Activated CD4-positive, alpha-beta T cell treated with anti-CD3 and anti-CD28 coated beads, Interleukin-2, amount 10 ng/mL, durations not matched to agents 7 days and 5 days (primary cell): ENCODE data around the gene SPAM1. TPM values are rescaled to one million over a fixed set of nuclear protein-coding genes. Genes with fewer than 3 reads are reported as not detected.
"Not testable (repeated sequence)": the region's sequence is repeated elsewhere in the genome, so short reads cannot be mapped to it uniquely, and the experiment has no call there.

Experiments used
- CTCF ChIA-PET: fragments of 350-600 bp; sonication (Branson Sonifier 250); formaldehyde crosslinking; loops from one replicate; lab custom pipeline; 2021; ENCODE audit warnings: antibody characterized with exemption; lab: Charles Lee
- POLR2A ChIA-PET: fragments of 350-600 bp; sonication (Branson Sonifier 250); formaldehyde crosslinking; loops from one replicate; lab custom pipeline; 2021; ENCODE audit warnings: antibody characterized with exemption; lab: Charles Lee
- DNase-seq: peaks from one replicate; pipeline ENCODE4 v3.0.0-alpha.2; 2020
- H3K27ac Mint-ChIP-seq: one replicate; pipeline ENCODE4 v1.8.0; 2021; ENCODE audit warnings: mild to moderate bottlenecking, moderate library complexity, mixed read lengths
- H3K27me3 Mint-ChIP-seq: one replicate; pipeline ENCODE4 v1.8.0; 2021; ENCODE audit warnings: mixed read lengths
- H3K36me3 Mint-ChIP-seq: one replicate; pipeline ENCODE4 v1.8.0; 2021; ENCODE audit warnings: low read depth, mixed read lengths
- H3K4me1 Mint-ChIP-seq: one replicate; pipeline ENCODE4 v1.8.0; 2021; ENCODE audit warnings: mixed read lengths
- H3K4me3 Mint-ChIP-seq: one replicate; pipeline ENCODE4 v1.8.0; 2021; ENCODE audit warnings: mild to moderate bottlenecking, moderate library complexity, mixed read lengths
- H3K9me3 Mint-ChIP-seq: one replicate; pipeline ENCODE4 v1.8.0; 2021; ENCODE audit warnings: mixed read lengths
- total RNA-seq, 2 experiments: library from RNA; stranded (reverse); gene quantifications; one replicate each; pipeline ENCODE4 v1.2.3, GENCODE V29; 2021

Gene SPAM1
- total RNA-seq, 2 experiments from 2014 or later: not detected

DNA sequence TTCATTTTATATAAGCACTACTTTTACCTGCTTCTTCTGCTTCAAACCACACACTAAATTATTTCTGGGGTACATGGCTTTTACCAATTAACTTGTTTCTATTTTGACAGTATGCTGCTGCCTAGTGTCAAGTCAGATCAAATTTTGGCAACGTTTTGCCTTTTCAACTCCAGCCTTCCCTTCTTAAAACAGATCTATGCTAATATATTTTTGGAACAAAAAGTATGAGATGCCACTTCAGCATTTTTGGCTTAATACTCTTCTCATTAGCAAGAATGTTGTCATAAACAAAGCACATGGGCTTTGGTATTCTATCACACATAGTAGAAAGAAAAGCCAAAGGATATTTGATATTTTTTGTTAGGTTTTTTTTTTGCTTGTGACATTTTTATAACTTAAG is 47.8 kb downstream of the SPAM1 start:
- H3K4me1 Mint-ChIP-seq: no peaks in the 10 kb centered on the region
- H3K27ac Mint-ChIP-seq: no peak overlapping the region
- no peaks in the 10 kb centered on the region for H3K36me3 Mint-ChIP-seq
- no peak for DNase-seq
- POLR2A ChIA-PET: no interaction called here
- H3K27me3 Mint-ChIP-seq: no peaks in the 10 kb centered on the region
- H3K9me3 Mint-ChIP-seq: no peaks in the 10 kb centered on the region
- H3K4me3 Mint-ChIP-seq: no peak overlapping the region
- CTCF ChIA-PET: no interaction called here

DNA sequence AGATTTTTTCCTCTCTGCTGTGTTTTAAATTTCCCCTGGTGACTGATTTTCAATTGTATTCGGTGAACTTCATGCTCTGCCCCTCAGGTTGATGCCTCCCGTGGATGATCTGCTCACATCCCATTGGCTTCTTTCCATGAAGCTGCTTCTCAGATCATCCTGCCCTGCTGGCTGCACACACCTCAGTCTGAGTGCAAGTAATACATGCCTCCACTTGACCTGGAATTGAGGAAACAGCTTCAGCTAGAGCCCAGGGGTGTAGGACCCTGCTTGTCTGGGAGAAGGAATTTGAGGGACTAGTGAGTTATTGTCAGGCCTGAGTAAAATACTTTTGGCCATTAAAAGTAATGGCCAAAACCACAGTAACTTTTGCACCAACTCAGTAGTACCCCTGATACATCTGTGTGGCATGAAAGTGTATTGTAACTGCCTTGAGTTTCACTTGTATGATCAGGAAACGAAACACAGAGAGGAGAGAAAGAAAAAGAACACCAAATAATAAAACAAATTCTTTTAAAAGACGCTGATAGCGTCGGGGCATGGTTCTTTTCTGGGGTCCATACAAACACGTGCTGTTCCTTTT is 49.4 kb downstream of the SPAM1 start:
- Mint-ChIP-seq H3K9me3 (no peaks in the 10 kb centered on the region), H3K27ac (no peak overlapping the region), H3K4me3 (no peak overlapping the region), H3K4me1 (no peaks in the 10 kb centered on the region), H3K27me3 (no peaks in the 10 kb centered on the region), H3K36me3 (no peaks in the 10 kb centered on the region)
- no peak for DNase-seq
- ChIA-PET CTCF (no interaction called here), POLR2A (no interaction called here)

DNA sequence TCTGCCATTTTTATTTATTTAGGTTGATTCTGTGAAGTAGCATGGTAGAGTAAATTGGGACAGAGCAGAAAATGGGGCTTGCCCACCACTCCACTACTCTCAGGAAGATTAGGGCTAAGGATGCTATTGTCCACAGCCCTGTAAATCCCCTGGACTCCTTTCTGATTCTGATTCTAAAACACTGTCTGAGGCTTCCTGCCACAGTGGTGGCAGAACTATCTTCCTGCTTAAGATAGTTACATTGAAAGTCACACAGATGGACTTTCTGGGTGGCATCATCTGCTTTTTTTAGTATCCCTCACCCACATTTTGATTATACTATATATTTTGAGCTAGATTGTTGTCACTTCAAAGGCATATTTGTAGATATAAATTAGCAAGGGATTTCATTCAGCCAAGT is 50.0 kb downstream of the SPAM1 start:
- no peak for DNase-seq
- no peaks in the 10 kb centered on the region for H3K27me3 Mint-ChIP-seq
- no peak overlapping the region for H3K4me3 Mint-ChIP-seq
- CTCF ChIA-PET: no interaction called here
- POLR2A ChIA-PET: no interaction called here
- no peak overlapping the region for H3K27ac Mint-ChIP-seq
- no peaks in the 10 kb centered on the region for H3K36me3 Mint-ChIP-seq
- H3K4me1 Mint-ChIP-seq: no peaks in the 10 kb centered on the region
- no peaks in the 10 kb centered on the region for H3K9me3 Mint-ChIP-seq

DNA sequence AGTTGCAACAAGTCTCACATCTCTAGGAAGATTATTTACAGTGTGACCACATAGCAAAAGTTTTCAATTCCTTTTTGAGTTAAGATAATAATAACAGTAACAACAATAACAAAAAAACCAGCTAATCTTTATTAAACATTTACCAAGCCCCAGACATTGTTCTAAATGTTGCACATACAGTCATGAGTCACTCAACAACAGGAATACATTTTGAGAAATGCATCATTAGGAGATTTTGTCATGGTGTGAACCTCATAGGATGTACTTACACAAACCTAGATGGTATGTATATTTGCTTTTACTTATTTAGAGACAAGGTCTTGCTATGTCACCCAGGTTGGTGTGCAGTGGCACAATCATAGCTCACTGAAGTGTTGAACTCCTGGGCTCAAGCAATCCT is 52.0 kb downstream of the SPAM1 start:
- H3K27ac Mint-ChIP-seq: no peak overlapping the region
- H3K4me3 Mint-ChIP-seq: no peak overlapping the region
- H3K4me1 Mint-ChIP-seq: no peaks in the 10 kb centered on the region
- no peaks in the 10 kb centered on the region for H3K27me3 Mint-ChIP-seq
- no peaks in the 10 kb centered on the region for H3K9me3 Mint-ChIP-seq
- DNase-seq: no peak
- ChIA-PET POLR2A (no interaction called here), CTCF (no interaction called here)
- H3K36me3 Mint-ChIP-seq: no peaks in the 10 kb centered on the region

DNA sequence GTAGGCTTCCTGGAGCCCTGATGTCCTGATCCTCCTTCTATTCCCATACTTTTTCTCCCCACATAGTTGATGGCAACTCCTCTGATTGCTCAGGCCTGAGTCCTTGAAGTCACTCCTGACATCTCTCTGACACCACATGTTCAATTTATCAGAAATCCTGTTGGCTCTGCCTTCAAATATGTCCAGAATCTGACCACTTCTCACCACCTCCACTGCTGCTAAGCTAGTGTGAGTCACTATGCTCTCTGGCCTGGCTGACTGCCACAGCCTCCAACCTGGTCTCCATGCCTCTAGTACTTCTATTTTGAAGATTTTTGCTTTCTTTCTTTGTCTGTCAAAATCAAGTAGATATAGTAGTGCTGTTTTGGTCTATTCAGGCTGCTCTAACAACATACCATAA is 54.8 kb downstream of the SPAM1 start:
- H3K4me3 Mint-ChIP-seq: no peak overlapping the region
- H3K9me3 Mint-ChIP-seq: no peaks in the 10 kb centered on the region
- CTCF ChIA-PET: no interaction called here
- H3K27me3 Mint-ChIP-seq: no peaks in the 10 kb centered on the region
- no peak overlapping the region for H3K27ac Mint-ChIP-seq
- DNase-seq: no peak
- H3K36me3 Mint-ChIP-seq: no peaks in the 10 kb centered on the region
- POLR2A ChIA-PET: no interaction called here
- no peaks in the 10 kb centered on the region for H3K4me1 Mint-ChIP-seq

DNA sequence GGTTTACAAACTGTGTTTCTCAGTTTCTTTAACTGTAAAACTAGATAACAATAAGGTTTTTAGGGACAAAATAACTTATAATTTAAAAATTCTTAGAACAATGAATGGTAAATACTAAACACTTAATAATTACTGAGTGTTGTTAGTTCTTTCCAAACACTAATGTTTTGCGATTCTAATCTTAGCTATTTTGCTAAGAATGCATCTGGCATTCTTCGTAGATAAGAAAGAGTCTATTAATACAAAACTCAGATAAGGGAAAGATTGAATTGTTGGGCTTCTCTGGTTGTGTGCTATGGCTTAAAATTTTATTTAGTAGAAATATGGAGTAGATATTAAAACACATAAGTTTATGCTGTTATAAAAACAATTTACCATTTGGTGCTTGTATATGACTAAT is 62.4 kb downstream of the SPAM1 start:
- no peak for DNase-seq
- Mint-ChIP-seq H3K4me1 (no peaks in the 10 kb centered on the region), H3K27ac (no peak overlapping the region), H3K4me3 (no peak overlapping the region), H3K27me3 (no peaks in the 10 kb centered on the region), H3K9me3 (peaks cover 2% of the 10 kb centered on the region), H3K36me3 (no peaks in the 10 kb centered on the region)
- ChIA-PET CTCF (no interaction called here), POLR2A (no interaction called here)

DNA sequence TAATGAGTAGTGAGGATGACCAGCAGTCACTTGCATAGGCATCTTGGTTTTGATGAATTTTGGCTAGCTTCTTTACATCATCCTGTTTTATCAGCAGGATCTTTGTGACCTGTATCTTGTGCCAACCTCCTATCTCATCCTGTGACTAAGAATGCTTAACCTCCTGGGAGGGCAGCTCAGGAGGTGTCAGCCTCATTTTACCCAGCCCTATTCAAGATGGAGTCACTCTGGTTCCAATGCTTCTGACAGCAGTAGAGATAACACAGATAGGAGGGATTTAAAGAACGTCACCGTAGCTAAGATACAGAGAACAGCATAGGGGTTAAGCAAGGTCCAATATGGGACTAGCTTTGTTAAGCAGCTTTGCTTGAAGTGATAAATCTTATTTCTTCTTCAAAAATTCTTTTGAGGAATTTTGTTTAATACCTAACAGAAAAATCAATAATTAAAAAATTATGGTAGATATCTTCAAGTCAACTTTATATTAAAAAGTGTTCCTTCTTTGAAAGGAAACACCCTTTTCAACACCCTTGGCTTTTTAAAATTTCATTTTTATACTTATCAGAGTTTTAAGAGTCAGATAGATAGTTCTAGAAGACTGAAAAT is 68.0 kb downstream of the SPAM1 start:
- POLR2A ChIA-PET: no interaction called here
- peaks cover 7% of the 10 kb centered on the region for H3K9me3 Mint-ChIP-seq
- no peak for DNase-seq
- no peak overlapping the region for H3K4me3 Mint-ChIP-seq
- CTCF ChIA-PET: no interaction called here
- no peaks in the 10 kb centered on the region for H3K27me3 Mint-ChIP-seq
- no peaks in the 10 kb centered on the region for H3K36me3 Mint-ChIP-seq
- H3K27ac Mint-ChIP-seq: no peak overlapping the region
- no peaks in the 10 kb centered on the region for H3K4me1 Mint-ChIP-seq

DNA sequence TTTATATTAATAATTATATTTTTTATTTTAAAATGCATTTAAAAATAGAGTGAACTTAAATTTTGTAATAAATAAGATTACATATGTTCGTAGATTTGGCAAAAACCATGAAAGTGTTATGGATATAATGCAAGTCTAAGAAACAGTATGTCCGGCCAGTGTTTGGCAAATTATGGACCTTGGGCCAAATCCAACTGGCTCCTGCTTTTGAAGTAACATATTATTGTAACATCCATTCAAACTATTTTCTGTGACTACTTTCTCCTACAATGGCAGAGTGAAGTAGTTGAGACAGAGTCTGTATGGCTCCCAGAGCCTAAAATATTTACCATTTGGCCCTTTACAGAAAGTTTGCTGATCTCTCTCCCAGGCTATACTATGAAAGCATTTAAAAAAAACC is 69.0 kb downstream of the SPAM1 start:
- Mint-ChIP-seq H3K4me1 (no peaks in the 10 kb centered on the region), H3K27me3 (no peaks in the 10 kb centered on the region), H3K4me3 (no peak overlapping the region), H3K36me3 (no peaks in the 10 kb centered on the region), H3K9me3 (peaks cover 7% of the 10 kb centered on the region), H3K27ac (no peak overlapping the region)
- DNase-seq: no peak
- ChIA-PET POLR2A (no interaction called here), CTCF (no interaction called here)

DNA sequence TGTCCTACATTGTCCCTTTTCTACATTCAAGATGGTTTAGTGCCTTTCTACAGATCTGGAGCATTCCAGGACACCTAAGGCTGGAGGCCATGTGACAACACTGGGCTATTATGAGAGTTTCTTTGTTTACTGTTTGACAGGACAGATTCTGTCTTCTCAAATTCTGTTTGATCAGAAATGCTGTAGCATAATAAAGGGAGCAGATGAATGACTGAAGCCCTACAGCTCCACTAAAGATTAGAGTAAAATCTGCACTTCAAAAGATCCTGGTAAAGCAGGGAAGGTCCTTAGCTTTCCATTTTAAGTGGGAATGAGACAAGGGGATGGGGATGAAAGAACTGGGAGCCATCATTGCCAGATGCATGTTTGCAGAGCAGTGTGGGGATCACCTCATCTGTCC is 69.4 kb downstream of the SPAM1 start:
- ChIA-PET POLR2A (no interaction called here), CTCF (no interaction called here)
- H3K4me3 Mint-ChIP-seq: no peak overlapping the region
- no peaks in the 10 kb centered on the region for H3K36me3 Mint-ChIP-seq
- H3K27ac Mint-ChIP-seq: no peak overlapping the region
- no peaks in the 10 kb centered on the region for H3K4me1 Mint-ChIP-seq
- H3K9me3 Mint-ChIP-seq: peaks cover 7% of the 10 kb centered on the region
- no peaks in the 10 kb centered on the region for H3K27me3 Mint-ChIP-seq
- no peak for DNase-seq

DNA sequence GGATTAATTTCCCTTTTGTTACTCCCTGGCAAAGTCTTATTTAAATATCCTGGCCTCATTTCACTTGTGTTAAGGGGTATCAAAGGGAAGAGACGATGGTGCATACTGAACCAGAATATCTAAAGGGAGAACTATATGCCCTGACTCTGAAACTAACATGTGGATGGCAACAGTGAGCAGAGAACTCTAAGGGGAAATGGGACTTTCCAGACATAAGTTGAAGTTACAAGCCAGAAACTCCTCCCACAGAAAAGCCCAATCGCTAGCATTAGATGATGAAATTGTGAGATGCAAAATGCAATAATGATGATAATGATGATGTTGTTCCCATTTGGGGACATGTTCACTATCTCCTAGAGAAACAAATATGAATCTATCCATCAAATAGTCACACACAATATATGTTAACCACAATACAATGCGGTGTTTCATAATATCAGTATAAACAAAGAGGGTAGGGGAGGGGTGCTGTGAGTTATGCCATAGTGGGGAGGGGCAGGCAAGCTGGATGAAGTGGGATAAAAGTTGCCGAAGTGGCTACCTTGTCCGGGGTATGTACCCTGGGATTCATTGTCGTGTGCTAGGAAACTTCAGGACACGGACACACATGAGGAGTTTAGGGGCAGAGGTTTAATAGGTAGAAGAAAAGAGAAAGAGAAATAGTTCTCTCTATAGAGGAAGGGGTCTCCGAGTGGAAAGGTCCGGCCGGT is 70.7 kb downstream of the SPAM1 start:
- DNase-seq: no peak
- POLR2A ChIA-PET: no interaction called here
- CTCF ChIA-PET: no interaction called here
- H3K27ac Mint-ChIP-seq: no peak overlapping the region
- H3K27me3 Mint-ChIP-seq: no peaks in the 10 kb centered on the region
- H3K4me1 Mint-ChIP-seq: no peaks in the 10 kb centered on the region
- H3K4me3 Mint-ChIP-seq: no peak overlapping the region
- peaks cover 5% of the 10 kb centered on the region for H3K9me3 Mint-ChIP-seq
- H3K36me3 Mint-ChIP-seq: no peaks in the 10 kb centered on the region

DNA sequence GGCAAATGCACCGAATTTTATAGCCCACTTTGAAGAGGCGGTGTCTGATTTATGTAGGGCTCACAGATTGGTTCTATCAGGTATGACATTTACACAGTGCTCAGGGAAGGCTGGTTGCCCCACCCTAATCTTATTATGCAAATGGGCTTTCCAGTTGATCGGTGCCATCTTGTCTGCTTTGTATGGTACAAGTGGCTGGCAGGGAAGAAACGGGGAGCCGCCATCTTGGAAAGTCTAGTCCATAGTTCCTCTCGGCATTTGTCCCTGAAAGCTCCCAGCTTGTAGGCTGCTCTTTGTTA is 71.2 kb downstream of the SPAM1 start:
- Mint-ChIP-seq H3K27ac (no peak overlapping the region), H3K27me3 (no peaks in the 10 kb centered on the region), H3K4me3 (no peak overlapping the region), H3K9me3 (peaks cover 5% of the 10 kb centered on the region), H3K36me3 (no peaks in the 10 kb centered on the region), H3K4me1 (no peaks in the 10 kb centered on the region)
- CTCF ChIA-PET: no interaction called here
- POLR2A ChIA-PET: no interaction called here
- no peak for DNase-seq

DNA sequence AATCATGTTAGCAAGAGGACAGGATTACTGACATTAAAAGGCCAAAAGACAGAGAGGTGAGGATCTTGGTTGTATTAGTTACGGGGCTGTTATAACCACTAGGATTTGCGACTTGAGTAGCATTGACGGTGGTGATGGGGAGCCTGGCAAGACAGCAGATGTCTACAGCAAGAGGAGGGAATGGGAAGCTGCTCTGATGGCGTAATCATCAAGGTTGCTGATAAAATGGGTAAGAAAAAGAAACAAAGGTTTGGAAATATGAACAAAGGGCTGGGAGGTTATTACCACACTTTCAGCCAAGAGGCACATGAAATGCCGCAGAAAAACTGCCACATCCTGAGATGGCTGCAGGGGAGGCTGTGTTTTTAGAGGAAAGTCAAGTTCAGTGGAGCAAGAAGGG is 73.9 kb downstream of the SPAM1 start:
- Mint-ChIP-seq H3K27me3 (no peaks in the 10 kb centered on the region), H3K27ac (no peak overlapping the region), H3K9me3 (peaks cover 5% of the 10 kb centered on the region), H3K36me3 (no peaks in the 10 kb centered on the region), H3K4me1 (no peaks in the 10 kb centered on the region), H3K4me3 (no peak overlapping the region)
- ChIA-PET POLR2A (no interaction called here), CTCF (no interaction called here)
- DNase-seq: no peak

DNA sequence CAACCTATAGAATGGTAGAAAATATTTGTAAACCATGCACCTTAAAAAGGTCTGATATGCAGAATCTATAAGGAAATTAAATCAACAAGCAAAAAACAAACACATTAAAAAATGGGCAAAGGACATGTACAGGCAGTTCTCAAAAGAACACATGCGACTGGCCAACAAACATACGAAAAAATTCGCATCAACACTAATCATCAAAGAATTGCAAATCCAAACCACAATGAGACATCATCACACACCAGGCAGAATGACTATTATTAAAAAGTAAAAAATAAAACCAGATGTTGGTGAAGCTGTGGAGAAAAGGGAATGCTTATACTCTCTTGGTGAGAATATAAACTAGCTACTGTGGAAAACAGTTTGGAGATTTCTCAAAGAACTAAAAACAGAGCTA is 74.7 kb downstream of the SPAM1 start:
- no peaks in the 10 kb centered on the region for H3K27me3 Mint-ChIP-seq
- no peaks in the 10 kb centered on the region for H3K36me3 Mint-ChIP-seq
- H3K4me1 Mint-ChIP-seq: no peaks in the 10 kb centered on the region
- no peak overlapping the region for H3K27ac Mint-ChIP-seq
- CTCF ChIA-PET: no interaction called here
- POLR2A ChIA-PET: no interaction called here
- no peak for DNase-seq
- H3K4me3 Mint-ChIP-seq: no peak overlapping the region
- peaks cover 5% of the 10 kb centered on the region for H3K9me3 Mint-ChIP-seq

DNA sequence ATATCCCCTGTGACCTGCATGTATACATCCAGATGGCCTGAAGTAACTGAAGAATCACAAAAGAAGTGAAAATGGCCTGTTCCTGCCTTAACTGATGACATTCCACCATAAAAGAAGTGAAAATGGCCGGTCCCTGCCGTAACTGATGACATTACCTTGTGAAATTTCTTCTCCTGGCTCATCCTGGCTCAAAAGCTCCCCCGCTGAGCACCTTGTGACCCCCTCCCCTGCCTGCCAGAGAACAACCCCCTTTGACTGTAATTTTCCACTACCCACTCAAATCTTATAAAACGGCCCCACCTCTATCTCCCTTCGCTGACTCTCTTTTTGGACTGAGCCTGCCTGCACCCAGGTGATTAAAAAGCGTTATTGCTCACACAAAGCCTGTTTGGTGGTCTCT is 83.3 kb downstream of the SPAM1 start:
- H3K36me3 Mint-ChIP-seq, H3K4me1 Mint-ChIP-seq, H3K9me3 Mint-ChIP-seq, H3K4me3 Mint-ChIP-seq, H3K27ac Mint-ChIP-seq, H3K27me3 Mint-ChIP-seq, POLR2A ChIA-PET, DNase-seq, CTCF ChIA-PET: not testable (repeated sequence)
